Inferior parietal cortex (tissue), 1 donor: ENCODE results near the gene MGAT4B.
"Not testable (repeated sequence)": the region's sequence is repeated elsewhere in the genome, so short reads cannot be mapped to it uniquely, and the experiment has no call there.

Experiments used
- DNase-seq: peaks from one replicate; pipeline ENCODE4 v3.0.0-alpha.2; 2016; ENCODE audit errors: extremely low spot score

The MGAT4B gene

GRCh38 chr5:179795049-179795862, 11.4 kb downstream of the MGAT4B start:
- no peak for DNase-seq

- no peak for DNase-seq
These were observed 12.1 kb downstream of the MGAT4B start for GRCh38 chr5:179794575-179794974.

GRCh38 chr5:179794171-179794570, 12.5 kb downstream of the MGAT4B start:
- no peak for DNase-seq

GRCh38 chr5:179793468-179794139, 13.1 kb downstream of the MGAT4B start, which contains the start of gene LTC4S:
Gene LTC4S, plus strand, starts transcription at chr5:179793986. Its CDS starts 95 bp downstream, at chr5:179794081.
- no peak for DNase-seq

- DNase-seq = no peak
These were observed 13.8 kb downstream of the MGAT4B start for GRCh38 chr5:179792612-179793467.

- DNase-seq = no peak
These were observed 14.6 kb downstream of the MGAT4B start for GRCh38 chr5:179791881-179792611.

GRCh38 chr5:179789278-179789677, 17.4 kb downstream of the MGAT4B start:
- not testable (repeated sequence) for DNase-seq

GRCh38 chr5:179788193-179788854, 18.3 kb downstream of the MGAT4B start:
- DNase-seq = no peak

- DNase-seq = no peak
These were observed 19.8 kb downstream of the MGAT4B start for GRCh38 chr5:179786861-179787260.

GRCh38 chr5:179783128-179783527, 23.5 kb downstream of the MGAT4B start:
- no peak for DNase-seq

GRCh38 chr5:179781846-179782245, 24.8 kb downstream of the MGAT4B start:
- no peak for DNase-seq

GRCh38 chr5:179780362-179780761, 26.3 kb downstream of the MGAT4B start:
- DNase-seq = no peak

- DNase-seq = no peak
These were observed 26.8 kb downstream of the MGAT4B start for GRCh38 chr5:179779826-179780225.

GRCh38 chr5:179778591-179778990, 28.1 kb downstream of the MGAT4B start:
- DNase-seq = no peak

- DNase-seq = no peak
These were observed 28.8 kb downstream of the MGAT4B start for GRCh38 chr5:179777909-179778308.

GRCh38 chr5:179777456-179777855, 29.2 kb downstream of the MGAT4B start:
- DNase-seq = no peak

GRCh38 chr5:179776411-179776938, 30.2 kb downstream of the MGAT4B start:
- no peak for DNase-seq

GRCh38 chr5:179774442-179774841, 32.2 kb downstream of the MGAT4B start:
- no peak for DNase-seq

- no peak for DNase-seq
These were observed 33.0 kb downstream of the MGAT4B start for GRCh38 chr5:179773686-179774040.

- DNase-seq = no peak
These were observed 34.3 kb downstream of the MGAT4B start for GRCh38 chr5:179772351-179772750.
